ENCODE results near the gene PFKFB3. TPM values are rescaled to one million over a fixed set of nuclear protein-coding genes. Genes with fewer than 3 reads are reported as not detected.

PFKFB3 gene
- total RNA-seq, 1 donor from 2014 or later, result 37.9 TPM

GRCh38 chr10:6224781-6225180 is 22.0 kb downstream of the PFKFB3 start:
- peaks cover 10% of the 10 kb centered on the region for H3K4me1 Mint-ChIP-seq (ENCODE audit: unreplicated experiment)
- H3K36me3 Mint-ChIP-seq (ENCODE audit: unreplicated experiment), result peaks cover 42% of the 10 kb centered on the region
- H3K27ac Mint-ChIP-seq (ENCODE audit: unreplicated experiment), result no peak overlapping the region

DNA sequence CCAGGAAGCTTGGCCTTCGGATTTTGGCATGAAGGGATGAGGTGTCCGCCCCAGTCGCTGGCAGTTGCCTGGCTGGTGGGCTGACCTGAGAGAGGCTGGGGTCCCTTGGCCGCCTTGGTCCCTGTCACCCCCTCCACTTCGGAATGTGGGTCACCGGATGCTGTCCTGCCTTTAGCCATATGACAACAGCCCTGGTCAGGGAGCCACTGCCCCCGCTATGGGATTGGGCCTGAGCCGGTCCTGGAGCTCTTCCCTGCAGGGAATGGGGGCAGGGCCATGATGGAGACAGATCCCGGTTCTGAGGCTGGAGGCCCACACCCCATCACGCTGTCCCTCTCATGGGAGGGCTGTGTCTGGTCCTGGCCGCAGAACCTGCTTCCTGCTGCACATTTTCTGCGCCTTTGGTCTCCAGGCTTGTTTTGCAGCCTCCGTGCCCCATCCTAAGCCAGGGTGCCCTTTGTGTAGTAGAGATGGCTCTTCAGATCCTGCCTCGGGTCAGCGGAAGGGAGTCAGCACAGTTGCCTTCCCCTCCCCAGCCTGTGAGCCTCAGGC is 22.6 kb downstream of the PFKFB3 start:
- H3K4me1 Mint-ChIP-seq (ENCODE audit: unreplicated experiment), result peaks cover 10% of the 10 kb centered on the region
- no peak overlapping the region for H3K4me3 Mint-ChIP-seq (ENCODE audit: unreplicated experiment)
- no peak for DNase-seq (ENCODE audit: extremely low spot score, unreplicated experiment)

More at GRCh38 chr10:6224781-6225180, 22.0 kb downstream of the PFKFB3 start:
- no peak overlapping the region for H3K4me3 Mint-ChIP-seq (ENCODE audit: unreplicated experiment)
- no peak for TF ChIP-seq CTCF (IDR thresholded peaks at IDR 0.05)
- H3K27me3 Mint-ChIP-seq (ENCODE audit: unreplicated experiment), result no peaks in the 10 kb centered on the region
- no peak for DNase-seq (ENCODE audit: extremely low spot score, unreplicated experiment)
- no peaks in the 10 kb centered on the region for H3K9me3 Mint-ChIP-seq (ENCODE audit: unreplicated experiment)

DNA sequence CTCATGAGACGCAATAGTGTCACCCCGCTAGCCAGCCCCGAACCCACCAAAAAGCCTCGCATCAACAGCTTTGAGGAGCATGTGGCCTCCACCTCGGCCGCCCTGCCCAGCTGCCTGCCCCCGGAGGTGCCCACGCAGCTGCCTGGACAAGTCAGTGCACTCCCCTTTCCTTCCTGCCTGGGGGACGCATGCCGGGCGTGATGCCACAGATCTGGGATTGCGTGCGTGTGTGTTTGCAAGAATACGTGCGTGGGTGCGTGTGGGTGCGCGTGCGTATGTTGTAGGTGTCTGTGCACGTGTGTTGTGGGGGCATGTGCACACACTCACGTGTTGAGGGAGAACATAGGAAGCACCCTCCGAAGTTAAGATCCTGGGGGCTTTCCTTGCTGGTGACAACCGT is 23.5 kb downstream of the PFKFB3 start:
- Mint-ChIP-seq H3K36me3 (ENCODE audit: unreplicated experiment) (peaks cover 40% of the 10 kb centered on the region), H3K27ac (ENCODE audit: unreplicated experiment) (no peak overlapping the region), H3K27me3 (ENCODE audit: unreplicated experiment) (no peaks in the 10 kb centered on the region), H3K4me1 (ENCODE audit: unreplicated experiment) (peaks cover 10% of the 10 kb centered on the region), H3K4me3 (ENCODE audit: unreplicated experiment) (no peak overlapping the region), H3K9me3 (ENCODE audit: unreplicated experiment) (no peaks in the 10 kb centered on the region)
- TF ChIP-seq CTCF (IDR thresholded peaks at IDR 0.05), result no peak
- DNase-seq (ENCODE audit: extremely low spot score, unreplicated experiment), result no peak

More for the DNA sequence above, 22.6 kb downstream of the PFKFB3 start:
- H3K27me3 Mint-ChIP-seq (ENCODE audit: unreplicated experiment), result no peaks in the 10 kb centered on the region
- no peaks in the 10 kb centered on the region for H3K9me3 Mint-ChIP-seq (ENCODE audit: unreplicated experiment)
- TF ChIP-seq CTCF (IDR thresholded peaks at IDR 0.05), result no peak
- H3K36me3 Mint-ChIP-seq (ENCODE audit: unreplicated experiment), result peaks cover 45% of the 10 kb centered on the region
- H3K27ac Mint-ChIP-seq (ENCODE audit: unreplicated experiment), result no peak overlapping the region

DNA sequence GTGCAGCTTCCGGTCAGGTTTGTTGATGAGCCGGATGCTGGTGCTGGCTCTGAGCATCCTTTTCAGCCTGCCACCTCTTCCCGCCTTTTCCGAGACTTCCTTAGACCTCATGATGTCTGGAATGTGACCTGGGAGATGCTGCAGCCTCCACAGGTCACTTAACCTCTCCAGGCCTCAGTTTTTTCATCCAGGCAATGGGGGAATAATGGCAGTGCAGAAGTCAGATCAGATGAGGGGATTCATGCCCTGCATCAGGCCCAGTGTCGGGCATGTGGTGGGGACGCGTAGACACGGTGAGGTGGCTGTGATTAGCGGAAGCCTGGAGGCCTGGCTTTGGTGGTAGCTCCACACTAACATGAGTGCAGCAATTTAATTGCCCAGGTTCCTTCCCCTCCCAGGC is 24.6 kb downstream of the PFKFB3 start:
- H3K27me3 Mint-ChIP-seq (ENCODE audit: unreplicated experiment), result no peaks in the 10 kb centered on the region
- no peaks in the 10 kb centered on the region for H3K9me3 Mint-ChIP-seq (ENCODE audit: unreplicated experiment)
- no peak overlapping the region for H3K4me3 Mint-ChIP-seq (ENCODE audit: unreplicated experiment)
- no peak overlapping the region for H3K27ac Mint-ChIP-seq (ENCODE audit: unreplicated experiment)
- H3K4me1 Mint-ChIP-seq (ENCODE audit: unreplicated experiment), result peaks cover 10% of the 10 kb centered on the region
- H3K36me3 Mint-ChIP-seq (ENCODE audit: unreplicated experiment), result peaks cover 40% of the 10 kb centered on the region
- no peak for DNase-seq (ENCODE audit: extremely low spot score, unreplicated experiment)
- no peak for TF ChIP-seq CTCF (IDR thresholded peaks at IDR 0.05)

DNA sequence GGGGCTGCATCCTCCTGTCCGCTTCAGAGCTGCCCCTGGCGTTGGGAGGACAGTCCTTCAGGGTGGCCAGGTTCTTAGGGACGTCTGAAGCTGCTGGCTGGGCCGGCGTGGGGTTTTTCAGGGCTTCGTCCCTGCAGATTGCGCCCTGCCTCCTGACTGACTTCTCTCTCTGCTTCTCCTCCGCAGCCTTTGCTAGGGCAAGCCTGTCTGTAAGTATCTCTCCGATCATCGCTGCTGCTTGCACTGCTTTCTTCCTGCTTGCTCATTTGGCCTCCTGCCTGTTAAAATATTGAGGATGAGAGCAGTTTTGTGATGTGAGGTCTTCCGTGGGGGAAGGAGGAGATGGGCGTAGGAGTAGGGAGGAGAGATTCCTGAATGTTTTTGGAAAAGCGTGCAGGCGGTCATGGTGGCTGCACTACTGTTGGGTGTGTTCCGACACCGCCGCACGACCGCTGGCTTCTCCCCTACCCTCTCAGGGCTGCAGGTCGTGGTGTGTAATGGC is 25.3 kb downstream of the PFKFB3 start:
- TF ChIP-seq CTCF (IDR thresholded peaks at IDR 0.05), result no peak
- DNase-seq (ENCODE audit: extremely low spot score, unreplicated experiment), result no peak
- Mint-ChIP-seq H3K27ac (ENCODE audit: unreplicated experiment) (peak overlapping the region; percentile 33), H3K36me3 (ENCODE audit: unreplicated experiment) (peaks cover 43% of the 10 kb centered on the region), H3K4me3 (ENCODE audit: unreplicated experiment) (no peak overlapping the region), H3K4me1 (ENCODE audit: unreplicated experiment) (peaks cover 10% of the 10 kb centered on the region), H3K9me3 (ENCODE audit: unreplicated experiment) (no peaks in the 10 kb centered on the region), H3K27me3 (ENCODE audit: unreplicated experiment) (no peaks in the 10 kb centered on the region)
